Measurements from ENCODE around the gene PPDPF.

The PPDPF gene

GRCh38 chr20:63487781-63488241 lies 32.8 kb upstream of the PPDPF start:
- no peak for DNase-seq (ENCODE audit: low spot score)

- no peak for DNase-seq (ENCODE audit: low spot score)
Observed at GRCh38 chr20:63488315-63489251, 32.0 kb upstream of the PPDPF start.

- no peak for DNase-seq (ENCODE audit: low spot score)
Observed at GRCh38 chr20:63490416-63490815, 30.1 kb upstream of the PPDPF start.

- no peak for DNase-seq (ENCODE audit: low spot score)
Observed at GRCh38 chr20:63491078-63491477, 29.5 kb upstream of the PPDPF start.

GRCh38 chr20:63491635-63492230 lies 28.8 kb upstream of the PPDPF start:
- no peak for DNase-seq (ENCODE audit: low spot score)

GRCh38 chr20:63492518-63492917 lies 28.0 kb upstream of the PPDPF start:
- no peak for DNase-seq (ENCODE audit: low spot score)

GRCh38 chr20:63492982-63493381 lies 27.6 kb upstream of the PPDPF start:
- no peak for DNase-seq (ENCODE audit: low spot score)

GRCh38 chr20:63493563-63494020 lies 27.0 kb upstream of the PPDPF start:
- no peak for DNase-seq (ENCODE audit: low spot score)

- DNase-seq (ENCODE audit: low spot score) = no peak
Observed at GRCh38 chr20:63494084-63494419, 26.5 kb upstream of the PPDPF start.

GRCh38 chr20:63494420-63495166 lies 26.0 kb upstream of the PPDPF start:
- no peak for DNase-seq (ENCODE audit: low spot score)

- no peak for DNase-seq (ENCODE audit: low spot score)
Observed at GRCh38 chr20:63495167-63495720, 25.3 kb upstream of the PPDPF start.

- DNase-seq (ENCODE audit: low spot score) = peak; percentile 38
Observed at GRCh38 chr20:63495741-63496595, 24.6 kb upstream of the PPDPF start.

- no peak for DNase-seq (ENCODE audit: low spot score)
Observed at GRCh38 chr20:63496596-63497120, 23.9 kb upstream of the PPDPF start.

- no peak for DNase-seq (ENCODE audit: low spot score)
Observed at GRCh38 chr20:63497138-63497945, 23.2 kb upstream of the PPDPF start.

GRCh38 chr20:63497946-63498935 lies 22.3 kb upstream of the PPDPF start:
- no peak for DNase-seq (ENCODE audit: low spot score)

- DNase-seq (ENCODE audit: low spot score) = no peak
Observed at GRCh38 chr20:63498960-63499337, 21.6 kb upstream of the PPDPF start, which contains the start of gene EEF1A2. Gene EEF1A2 (minus strand): TSS chr20:63499083. CDS start chr20:63497763, 1,320 bp downstream.

GRCh38 chr20:63499338-63499969 lies 21.1 kb upstream of the PPDPF start:
- no peak for DNase-seq (ENCODE audit: low spot score)

- no peak for DNase-seq (ENCODE audit: low spot score)
Observed at GRCh38 chr20:63500151-63500901, 20.2 kb upstream of the PPDPF start.

Measured in pons (tissue), 1 donor.